Hematopoietic multipotent progenitor cell treated with erythropoietin and hydrocortisone succinate and interleukin-3 and kit ligand, for 15 days (in vitro differentiated cells): ENCODE data around the gene MX1.
"Not testable (repeated sequence)": the region's sequence is repeated elsewhere in the genome, so short reads cannot be mapped to it uniquely, and the experiment has no call there.

Experiments used
- DNase-seq: peaks from one replicate; pipeline ENCODE4 v3.0.0-alpha.2; 2015; ENCODE audit warnings: low spot score

Gene MX1

GRCh38 chr21:41407541-41408460, 18.2 kb upstream of the MX1 start:
- no peak for DNase-seq

DNA sequence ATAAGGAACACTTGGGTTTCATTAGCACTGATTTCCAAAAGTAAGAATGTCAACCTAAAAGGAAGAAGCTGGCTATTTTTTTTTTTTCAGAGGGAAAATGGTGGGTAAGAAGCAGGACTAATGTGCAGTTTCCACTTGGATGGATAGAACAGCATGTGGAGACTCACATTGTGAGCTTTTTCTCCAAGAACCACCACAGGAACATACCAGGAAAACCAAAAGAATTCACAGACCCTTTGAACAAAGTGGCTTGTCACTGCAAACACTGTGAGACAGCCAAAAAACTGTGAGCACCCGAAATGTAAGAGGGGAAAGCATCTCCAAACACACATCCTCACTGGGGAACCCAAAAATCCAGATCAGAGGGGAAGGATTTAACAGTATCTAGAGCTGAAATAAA, 15.7 kb upstream of the MX1 start:
- no peak for DNase-seq

DNA sequence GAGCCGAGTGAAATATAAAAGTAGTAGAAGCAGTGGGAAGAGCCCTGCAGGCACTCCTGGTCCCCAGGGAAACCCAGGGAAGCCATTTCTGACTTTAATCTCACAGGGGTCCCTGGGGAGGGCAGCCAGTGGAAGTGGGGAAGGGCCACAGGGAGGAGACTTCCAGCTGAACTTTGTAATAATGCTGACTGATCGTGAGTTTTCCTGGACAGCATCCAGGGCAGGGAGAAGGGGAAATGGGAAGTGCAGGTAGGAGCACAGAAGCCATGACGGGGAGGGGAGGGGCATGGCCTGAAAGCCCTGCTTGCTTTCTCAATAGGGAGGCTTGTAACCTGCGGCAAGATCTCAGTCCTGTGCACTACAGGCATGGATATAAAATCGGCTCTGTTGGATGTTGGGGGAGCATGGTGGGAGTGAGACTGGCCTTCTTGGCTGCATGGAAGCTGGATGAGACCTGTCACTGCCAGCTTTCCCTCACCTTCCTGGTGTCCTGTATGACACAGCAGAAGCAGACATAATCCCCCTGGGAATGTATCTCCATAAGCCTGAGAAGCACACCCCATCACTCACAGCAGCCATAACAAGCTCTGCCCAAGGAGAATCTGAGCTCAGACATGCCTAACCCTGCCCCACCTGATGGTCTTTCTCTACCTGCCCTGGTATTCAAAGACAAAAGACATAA, 15.1 kb upstream of the MX1 start:
- no peak for DNase-seq

DNA sequence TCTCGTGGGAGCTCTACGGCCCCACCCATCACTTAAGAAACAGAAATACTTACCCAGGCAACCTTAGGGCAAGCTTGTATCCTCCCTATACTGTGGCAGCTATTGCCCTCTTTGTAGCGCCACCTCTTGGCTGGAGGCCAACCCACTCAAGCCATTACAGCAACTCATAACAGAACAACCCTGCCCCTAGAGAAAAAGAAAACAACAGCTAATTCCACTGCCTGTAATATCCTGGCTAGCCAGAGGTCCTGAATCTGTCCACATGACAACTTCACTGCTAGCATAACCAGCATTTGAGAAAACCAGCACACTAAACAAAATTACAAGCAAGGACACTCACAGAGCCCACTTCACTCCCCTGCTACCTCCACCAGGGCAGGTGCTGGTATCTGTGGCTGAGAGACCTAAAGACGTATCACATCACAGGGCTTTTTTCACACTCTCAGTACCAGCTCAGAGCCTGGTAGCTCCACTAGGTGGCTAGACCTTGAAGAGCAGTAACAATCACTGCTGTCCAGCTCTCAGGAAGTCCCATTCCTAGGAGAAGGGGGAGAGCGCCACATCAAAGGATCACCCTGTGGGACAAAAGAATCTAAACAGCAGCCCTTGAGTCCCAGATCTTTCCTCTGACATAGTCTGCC, 14.5 kb upstream of the MX1 start:
- DNase-seq: no peak

- not testable (repeated sequence) for DNase-seq
These were observed 8.5 kb upstream of the MX1 start for GRCh38 chr21:41417505-41417904.

DNA sequence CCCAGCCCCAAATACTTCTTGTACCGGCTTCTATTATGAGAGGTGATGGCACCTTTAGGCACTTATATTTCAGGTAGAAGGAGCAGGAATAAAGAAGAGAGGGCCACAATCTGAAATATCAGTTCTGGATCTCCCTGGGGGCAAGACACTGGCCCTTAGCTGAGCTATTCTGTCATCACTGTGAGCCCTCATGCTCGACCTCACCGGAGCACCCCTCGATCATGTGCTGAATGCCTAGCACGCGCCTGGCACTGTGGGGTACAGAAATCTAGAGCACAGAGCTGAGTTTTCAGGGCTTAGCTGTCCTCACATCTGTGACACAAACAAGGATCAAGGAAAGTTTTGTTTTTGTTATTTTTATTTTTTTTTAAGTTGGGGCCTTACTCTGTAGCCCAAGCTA, 7.6 kb upstream of the MX1 start:
- no peak for DNase-seq

- no peak for DNase-seq
These were observed 6.9 kb upstream of the MX1 start for GRCh38 chr21:41418956-41419680.

- DNase-seq: peak; percentile 16
These were observed 5.8 kb upstream of the MX1 start for GRCh38 chr21:41419921-41420862.

- DNase-seq: not testable (repeated sequence)
These were observed 5.0 kb upstream of the MX1 start for GRCh38 chr21:41420998-41421397.

GRCh38 chr21:41422546-41423304, 3.3 kb upstream of the MX1 start:
- no peak for DNase-seq

DNA sequence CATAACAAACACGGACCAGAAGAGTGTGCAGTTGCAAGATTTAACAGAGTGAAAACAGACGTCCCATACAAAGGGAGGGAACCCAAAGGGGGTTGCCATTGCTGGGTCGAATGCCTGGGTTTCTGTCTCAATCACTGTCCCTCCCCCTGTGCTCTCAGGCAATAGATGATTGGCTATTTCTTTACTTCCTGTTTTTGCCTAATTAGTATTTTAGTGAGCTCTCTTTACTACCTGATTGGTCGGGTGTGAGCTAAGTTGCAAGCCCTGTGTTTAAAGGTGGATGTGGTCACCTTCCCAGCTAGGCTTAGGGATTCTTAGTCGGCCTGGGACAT, 2.8 kb upstream of the MX1 start:
- not testable (repeated sequence) for DNase-seq

- DNase-seq: no peak
These were observed 468 bp upstream of the MX1 start for GRCh38 chr21:41425588-41425953.

GRCh38 chr21:41426676-41427404, 801 bp downstream of the MX1 start:
- DNase-seq: no peak

DNA sequence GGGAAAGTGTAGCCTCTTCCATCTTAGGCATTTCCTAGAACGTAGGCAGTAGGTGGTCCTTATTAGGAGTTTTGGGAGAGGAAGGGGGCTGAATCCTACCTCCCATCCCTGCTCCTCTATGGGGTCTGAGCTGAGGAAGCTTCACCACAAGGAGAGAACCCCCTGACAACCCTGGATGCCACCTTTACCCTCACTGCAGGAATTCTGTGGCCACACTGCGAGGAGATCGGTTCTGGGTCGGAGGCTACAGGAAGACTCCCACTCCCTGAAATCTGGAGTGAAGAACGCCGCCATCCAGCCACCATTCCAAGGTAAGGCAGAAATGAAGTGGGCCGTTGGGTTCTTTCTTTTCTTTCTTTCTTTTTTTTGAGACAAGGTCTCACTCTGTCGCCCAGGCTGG, 1.5 kb downstream of the MX1 start:
- no peak for DNase-seq

DNA sequence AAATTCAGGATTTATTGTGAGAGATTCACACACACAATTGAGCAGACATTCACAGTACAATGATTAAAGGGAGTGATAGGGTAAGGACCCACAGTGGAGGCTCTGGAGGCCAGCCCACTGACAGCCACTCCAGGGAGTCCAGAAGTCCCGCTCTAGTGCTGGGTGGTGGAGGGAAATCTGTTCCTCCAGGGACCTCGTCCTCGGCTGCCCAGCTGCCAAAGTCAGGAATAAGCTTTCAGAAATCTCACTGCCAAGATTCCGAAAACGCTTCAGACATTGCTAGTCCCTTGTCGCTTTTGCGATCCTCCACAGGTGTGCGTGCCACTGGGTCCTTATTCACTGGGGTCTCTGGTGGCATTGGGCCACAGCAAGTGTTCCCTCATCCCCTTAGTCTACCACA, 2.3 kb downstream of the MX1 start:
- DNase-seq: no peak

- DNase-seq: no peak
These were observed 2.8 kb downstream of the MX1 start for GRCh38 chr21:41428847-41429246.

DNA sequence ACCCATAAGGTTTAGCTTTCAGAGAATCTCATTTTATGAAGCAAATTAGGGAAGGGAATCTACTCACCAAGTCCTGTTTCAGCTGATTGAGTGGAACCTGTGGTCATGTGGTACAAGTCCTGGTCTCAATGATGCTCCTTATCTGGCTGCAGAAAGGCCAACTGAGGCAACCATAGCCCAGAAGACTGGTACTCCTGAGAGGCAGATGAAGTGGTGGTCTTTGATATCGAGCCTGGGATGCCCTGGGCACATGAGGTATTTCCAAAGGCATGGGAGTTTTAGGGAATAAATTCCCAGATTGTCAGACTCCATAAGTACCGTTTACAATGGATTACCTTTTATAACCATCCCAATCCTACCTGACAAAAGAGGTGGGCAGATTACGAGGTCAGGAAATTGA, 3.3 kb downstream of the MX1 start:
- no peak for DNase-seq

GRCh38 chr21:41429925-41430491, 4.0 kb downstream of the MX1 start:
- DNase-seq: no peak

DNA sequence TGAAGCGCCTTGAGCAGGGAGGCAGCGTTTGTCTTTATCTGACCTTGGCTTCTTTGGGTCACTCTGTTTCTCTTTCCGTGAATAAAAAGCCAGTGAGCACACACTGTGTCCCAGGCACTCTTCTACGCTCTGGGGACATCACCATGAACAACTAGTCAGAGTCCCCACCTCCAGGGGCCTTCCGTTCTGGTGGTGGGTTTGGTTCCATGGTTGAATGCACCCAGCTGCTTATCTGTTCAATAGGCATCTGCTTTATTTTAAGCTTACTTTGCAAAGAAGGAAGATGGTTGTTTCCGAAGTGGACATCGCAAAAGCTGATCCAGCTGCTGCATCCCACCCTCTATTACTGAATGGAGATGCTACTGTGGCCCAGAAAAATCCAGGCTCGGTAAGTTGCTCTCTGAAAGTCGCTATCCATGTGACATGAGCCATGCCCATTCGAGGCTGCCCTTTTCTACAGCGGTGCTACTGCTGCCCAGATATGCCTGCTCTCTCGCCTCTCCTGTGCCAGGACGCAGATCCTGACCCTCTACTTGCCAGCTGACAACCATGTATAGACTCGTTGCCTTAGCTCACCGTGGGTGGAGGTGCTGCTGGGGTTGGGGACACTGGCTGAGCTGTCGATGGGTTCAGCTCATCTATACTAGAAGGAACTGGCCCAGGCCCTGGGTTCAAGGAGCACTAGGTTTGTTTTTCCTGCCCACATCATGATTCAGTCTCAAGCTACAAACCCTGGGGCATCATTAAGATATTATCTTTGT, 5.9 kb downstream of the MX1 start:
- no peak for DNase-seq
